Panc1 (cell line): ENCODE results near the gene CCDC70.

ENCODE experiments used
- CTCF ChIP-seq: fragments of 450-650 bp; IDR thresholded peaks from 2 replicates; pipeline ENCODE4 v1.5.1; 2017; ENCODE audit warnings: mild to moderate bottlenecking
- POLR2AphosphoS5 ChIP-seq: IDR thresholded peaks from 2 replicates; pipeline ENCODE4 v1.6.1; 2012; ENCODE audit warnings: mild to moderate bottlenecking, low read depth, low read length, moderate library complexity
- REST ChIP-seq, 2 experiments: IDR thresholded peaks; 2 replicates each; pipeline ENCODE4 v1.6.1; 2011 to 2012; ENCODE audit warnings: low read depth in 2 of 2, control low read depth in 1 of 2, low read length in 1 of 2, mild to moderate bottlenecking in 1 of 2, moderate library complexity in 1 of 2; ENCODE audit not compliant: insufficient read depth in 1 of 2

DNA sequence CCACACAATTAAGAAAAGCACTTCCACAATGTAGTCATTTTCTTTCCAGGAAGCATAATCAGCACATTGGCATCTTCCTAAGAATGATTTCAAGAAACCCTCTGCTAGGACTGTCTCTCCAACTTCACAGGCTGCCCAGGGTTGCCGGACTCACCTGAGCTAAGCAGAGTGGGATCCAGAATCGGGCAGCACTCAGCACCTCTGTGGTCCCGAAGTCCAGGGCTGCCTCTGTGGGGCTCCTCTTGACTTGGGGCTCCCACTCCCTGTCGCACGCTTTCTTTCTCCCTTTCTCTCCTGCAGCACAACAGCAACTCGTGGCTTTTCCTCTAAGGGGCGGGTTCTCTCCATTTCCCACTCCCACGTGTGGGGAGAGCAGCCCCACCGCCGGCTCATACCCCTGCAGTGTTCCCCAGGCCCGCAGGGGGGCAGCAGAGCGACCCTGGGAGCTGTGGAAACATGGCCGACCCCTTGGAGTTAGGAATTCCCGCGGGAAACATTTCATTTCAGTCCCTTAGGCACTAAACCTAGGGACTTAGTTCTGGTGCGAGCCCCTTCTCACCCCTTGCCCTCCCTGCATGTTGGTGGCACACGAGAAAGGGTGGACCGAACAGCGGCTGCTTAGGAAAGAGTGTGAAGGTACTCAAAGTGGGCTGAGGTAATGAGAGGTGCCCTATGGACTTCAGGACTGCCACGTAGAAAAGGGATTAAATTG lies 16.8 kb upstream of the CCDC70 start, which contains the start of gene TMEM272:
- TF ChIP-seq POLR2AphosphoS5, result no peak
- TF ChIP-seq CTCF, result peak; percentile 86
- no peak for TF ChIP-seq REST (IDR thresholded peaks at IDR 0.05; ENCODE audit: insufficient read depth in 1 of 2, low read depth in 2 of 2, low read length in 1 of 2)
